ENCODE results near the gene OR12D3. TPM values are rescaled to one million over a fixed set of nuclear protein-coding genes. Genes with fewer than 3 reads are reported as not detected.
"Not testable (repeated sequence)": the region's sequence is repeated elsewhere in the genome, so short reads cannot be mapped to it uniquely, and the experiment has no call there.

Gene OR12D3, protein sequence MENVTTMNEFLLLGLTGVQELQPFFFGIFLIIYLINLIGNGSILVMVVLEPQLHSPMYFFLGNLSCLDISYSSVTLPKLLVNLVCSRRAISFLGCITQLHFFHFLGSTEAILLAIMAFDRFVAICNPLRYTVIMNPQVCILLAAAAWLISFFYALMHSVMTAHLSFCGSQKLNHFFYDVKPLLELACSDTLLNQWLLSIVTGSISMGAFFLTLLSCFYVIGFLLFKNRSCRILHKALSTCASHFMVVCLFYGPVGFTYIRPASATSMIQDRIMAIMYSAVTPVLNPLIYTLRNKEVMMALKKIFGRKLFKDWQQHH
- total RNA-seq (2014; rRNA removed; shearing (Covaris generic)), result not detected in 2 replicates
- polyA plus RNA-seq (2015; cell fraction: cytosol; rRNA removed), result not detected in 2 replicates
- not detected in 2 replicates for polyA plus RNA-seq (2015; cell fraction: nucleus; rRNA removed)

DNA sequence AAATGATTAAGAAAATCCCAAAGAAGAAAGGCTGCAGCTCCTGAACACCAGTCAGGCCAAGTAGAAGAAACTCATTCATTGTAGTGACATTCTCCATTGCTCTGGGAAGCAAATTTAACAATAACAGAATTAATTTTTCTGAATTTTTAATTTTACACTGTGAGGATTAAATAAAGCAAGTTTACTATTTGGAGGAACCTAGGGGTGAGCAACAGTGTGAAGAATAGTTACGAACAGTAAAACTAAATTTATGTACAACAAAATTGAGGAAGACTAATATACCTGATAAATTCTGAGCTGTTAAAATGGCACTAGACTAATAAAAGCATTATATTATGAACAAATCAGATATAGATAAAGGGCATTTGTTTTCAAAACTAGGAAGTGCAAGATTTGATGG, at the start of gene OR12D3:
Gene OR12D3 (minus strand): TSS at position 101 of the 400 bp plus-strand sequence. CDS start 4 bp downstream, at position 97.
- no peak for DNase-seq (ENCODE audit: low read depth, low spot score)
- in situ Hi-C loops (cut with HindIII; ENCODE audit: low pct_unique_long_range_greater_than_20kb, low sequenced_read_pairs), result no loop called here

DNA sequence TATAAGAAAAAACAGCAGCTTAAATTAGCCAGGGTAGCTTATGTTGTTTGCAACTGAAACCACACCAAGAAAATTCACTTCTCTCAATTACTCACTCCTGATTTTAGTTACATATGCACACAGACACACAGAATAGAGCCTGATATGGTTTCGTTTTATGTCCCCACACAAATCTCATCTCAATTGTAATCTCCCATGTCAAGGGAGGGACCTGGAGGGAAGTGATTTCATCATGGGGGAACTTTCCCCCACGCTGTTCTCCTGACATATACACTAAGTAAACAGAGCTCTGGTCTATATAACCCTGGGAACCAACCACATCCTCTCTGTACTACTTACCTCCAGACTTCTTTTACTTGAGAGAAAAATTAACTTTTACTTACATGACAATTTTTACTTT, 49.5 kb upstream of the OR12D3 start:
- in situ Hi-C loops (cut with HindIII; ENCODE audit: low pct_unique_long_range_greater_than_20kb, low sequenced_read_pairs), result no loop called here
- no peak for DNase-seq (ENCODE audit: low read depth, low spot score)

DNA sequence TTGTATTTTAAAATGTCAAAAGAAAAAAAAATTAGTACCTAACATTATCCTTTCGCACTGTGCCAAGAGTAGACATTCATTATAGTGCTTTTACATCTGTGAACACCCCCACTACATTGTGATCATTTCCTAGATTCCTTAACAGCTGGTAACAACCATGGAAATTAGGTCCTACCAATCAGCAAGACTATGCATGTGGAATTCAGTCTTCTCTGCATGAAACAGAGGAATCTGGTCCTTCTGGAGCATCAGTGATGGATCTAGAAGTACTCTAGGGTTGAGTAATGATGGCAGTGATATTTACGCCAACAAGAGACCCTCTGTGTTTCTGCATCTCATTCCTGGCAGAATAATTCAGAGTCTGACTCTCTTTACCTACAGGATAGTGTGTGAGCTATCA, 49.1 kb upstream of the OR12D3 start:
- in situ Hi-C loops (cut with HindIII; ENCODE audit: low pct_unique_long_range_greater_than_20kb, low sequenced_read_pairs), result no loop called here
- no peak for DNase-seq (ENCODE audit: low read depth, low spot score)

DNA sequence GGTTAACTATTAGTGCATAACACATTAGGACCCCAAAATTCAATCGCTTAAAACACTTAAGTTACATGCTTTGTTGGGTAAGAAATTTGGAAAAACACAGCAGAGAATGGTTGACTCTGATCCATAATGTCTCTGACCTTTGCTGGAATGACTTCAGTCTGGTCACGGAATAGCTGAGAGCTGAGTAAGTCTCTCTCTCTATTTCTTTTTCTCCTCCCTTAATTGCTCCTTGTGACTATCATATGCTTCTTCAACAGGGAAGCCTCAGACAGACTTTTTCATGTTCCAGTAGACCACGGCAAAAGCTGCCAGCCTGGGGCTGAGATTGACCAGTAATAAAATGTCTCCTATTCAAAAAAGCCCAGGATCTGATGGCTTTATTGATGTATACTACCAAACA, 44.4 kb upstream of the OR12D3 start:
- in situ Hi-C loops (cut with HindIII; ENCODE audit: low pct_unique_long_range_greater_than_20kb, low sequenced_read_pairs), result no loop called here
- peak; percentile 95 for DNase-seq (ENCODE audit: low read depth, low spot score)

DNA sequence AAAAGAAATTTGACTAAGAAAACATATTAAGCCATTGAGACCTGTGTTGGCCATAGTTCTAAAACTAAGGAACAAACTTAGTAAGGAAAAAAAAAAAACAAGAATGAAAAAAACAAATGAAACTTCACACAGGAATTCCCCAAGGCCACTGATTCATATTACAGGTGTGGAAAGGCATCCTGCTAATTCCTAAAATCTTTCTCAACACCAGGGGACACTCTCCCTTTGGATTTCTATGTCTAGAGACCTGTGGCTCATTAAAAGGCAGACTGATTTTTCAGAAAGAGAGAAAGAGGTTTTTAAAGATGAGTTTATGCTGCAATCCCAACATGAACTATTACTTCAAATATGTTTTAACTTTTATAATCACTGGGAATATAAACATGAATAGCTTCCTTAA, 39.5 kb upstream of the OR12D3 start, which contains the start of gene OR12D1:
Gene OR12D1 (plus strand): TSS at position 341 of the 400 bp plus-strand sequence.
- in situ Hi-C loops (cut with HindIII; ENCODE audit: low pct_unique_long_range_greater_than_20kb, low sequenced_read_pairs), result no loop called here

DNA sequence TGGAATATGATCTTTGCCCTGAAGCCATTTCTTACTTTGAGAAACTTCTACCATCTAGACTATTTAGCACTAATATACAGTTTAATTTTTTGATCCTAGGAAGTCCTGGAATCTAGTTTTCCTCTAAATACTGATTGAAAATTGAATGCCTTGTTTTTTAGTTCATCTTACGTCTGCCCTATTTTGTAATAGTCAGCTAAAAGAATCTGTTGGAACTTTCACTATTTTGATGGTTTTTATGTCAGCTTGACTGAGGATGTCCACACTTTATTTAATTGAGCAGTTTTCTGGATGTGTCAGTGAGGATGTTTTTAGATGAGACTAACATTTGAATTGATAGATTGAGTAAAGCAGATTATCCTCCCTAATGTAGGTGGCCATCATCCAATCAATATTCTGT, 28.7 kb upstream of the OR12D3 start:
- in situ Hi-C loops (cut with HindIII; ENCODE audit: low pct_unique_long_range_greater_than_20kb, low sequenced_read_pairs), result no loop called here
- DNase-seq (ENCODE audit: low read depth, low spot score), result no peak

More for the DNA sequence above, 39.5 kb upstream of the OR12D3 start, which contains the start of gene OR12D1:
- DNase-seq (ENCODE audit: low read depth, low spot score), result peak; percentile 50

DNA sequence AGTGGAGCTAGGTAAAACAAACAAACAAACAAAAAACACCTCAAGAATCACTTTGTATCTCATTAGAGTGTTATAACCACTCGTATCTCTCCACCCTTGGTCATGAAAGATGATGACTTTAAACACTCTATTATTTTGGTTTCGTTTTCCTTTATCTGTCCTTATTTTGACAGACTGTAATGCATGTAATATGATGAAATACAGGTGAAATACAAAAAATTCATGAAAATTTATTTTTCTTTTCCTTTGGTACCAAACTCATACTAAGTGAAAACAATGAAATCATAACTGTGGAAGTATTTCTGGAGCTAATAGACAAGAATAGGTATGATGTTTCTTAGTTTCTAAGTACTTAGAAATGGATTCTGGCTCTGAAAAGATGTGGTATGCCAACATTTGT, 24.4 kb upstream of the OR12D3 start:
- DNase-seq (ENCODE audit: low read depth, low spot score), result no peak
- in situ Hi-C loops (cut with HindIII; ENCODE audit: low pct_unique_long_range_greater_than_20kb, low sequenced_read_pairs), result no loop called here

DNA sequence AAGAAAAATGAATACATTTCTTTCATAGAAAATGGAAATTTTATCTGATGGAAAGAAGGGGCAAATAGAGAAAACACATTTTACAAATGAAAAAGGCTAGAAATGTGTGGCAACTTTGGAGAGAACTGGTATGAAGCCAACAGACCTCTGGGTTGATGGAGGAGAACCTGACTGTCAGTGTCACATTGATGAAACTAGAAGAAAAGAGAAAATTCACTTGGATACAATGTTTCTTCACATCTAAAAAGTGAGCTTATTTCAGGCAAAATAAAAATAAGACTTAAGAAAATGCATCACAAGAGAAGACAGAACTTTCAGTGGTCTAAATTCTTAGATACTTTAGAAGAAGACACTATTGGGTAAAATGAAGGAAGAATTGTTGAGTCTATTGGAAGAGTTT, 20.2 kb upstream of the OR12D3 start, which contains the start of gene OR12D2:
Gene OR12D2 (plus strand): TSS at position 301 of the 400 bp plus-strand sequence. CDS start 1,069 bp downstream, outside the sequence.
- in situ Hi-C loops (cut with HindIII; ENCODE audit: low pct_unique_long_range_greater_than_20kb, low sequenced_read_pairs), result no loop called here
- no peak for DNase-seq (ENCODE audit: low read depth, low spot score)

DNA sequence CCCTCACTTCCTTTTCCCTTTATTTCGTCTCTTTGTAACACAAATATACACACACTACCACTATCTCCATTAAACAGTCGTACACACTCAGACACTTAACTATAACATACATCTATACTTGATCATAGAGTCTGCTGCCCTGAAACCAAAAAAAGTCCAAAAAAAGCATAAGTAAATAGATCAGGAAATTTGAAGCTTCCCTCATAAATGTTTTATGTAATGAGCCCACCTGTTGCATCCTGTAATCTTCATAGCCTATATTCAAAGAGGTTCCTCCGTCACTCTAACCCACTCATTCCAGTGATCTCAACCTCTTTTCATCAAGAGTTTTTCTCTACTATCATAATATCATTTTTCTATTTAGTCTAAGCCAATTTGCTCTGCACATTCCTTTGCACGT, 13.4 kb upstream of the OR12D3 start:
- in situ Hi-C loops (cut with HindIII; ENCODE audit: low pct_unique_long_range_greater_than_20kb, low sequenced_read_pairs), result no loop called here

DNA sequence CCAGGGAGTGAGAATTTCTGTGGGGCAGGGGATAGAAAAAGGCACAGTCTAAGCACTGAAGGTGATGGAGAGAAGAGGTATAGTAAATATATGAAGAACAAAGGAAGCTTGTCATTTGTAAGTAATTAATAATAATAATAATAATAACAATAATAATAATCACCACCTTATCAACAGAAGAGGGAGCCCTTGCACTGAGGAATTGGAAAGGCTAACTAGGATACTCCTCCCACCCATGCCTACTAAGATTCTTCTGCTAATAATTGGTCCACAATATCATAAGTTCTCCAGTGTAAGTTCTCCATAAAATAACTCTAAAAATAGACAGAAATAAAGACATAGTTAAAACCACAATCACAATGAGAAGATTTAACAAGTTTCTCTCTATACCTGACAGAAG, 912 bp upstream of the OR12D3 start:
- in situ Hi-C loops (cut with HindIII; ENCODE audit: low pct_unique_long_range_greater_than_20kb, low sequenced_read_pairs), result no loop called here
- peak; percentile 60 for DNase-seq (ENCODE audit: low read depth, low spot score)

More for the DNA sequence above, 13.4 kb upstream of the OR12D3 start:
- DNase-seq (ENCODE audit: low read depth, low spot score), result no peak

DNA sequence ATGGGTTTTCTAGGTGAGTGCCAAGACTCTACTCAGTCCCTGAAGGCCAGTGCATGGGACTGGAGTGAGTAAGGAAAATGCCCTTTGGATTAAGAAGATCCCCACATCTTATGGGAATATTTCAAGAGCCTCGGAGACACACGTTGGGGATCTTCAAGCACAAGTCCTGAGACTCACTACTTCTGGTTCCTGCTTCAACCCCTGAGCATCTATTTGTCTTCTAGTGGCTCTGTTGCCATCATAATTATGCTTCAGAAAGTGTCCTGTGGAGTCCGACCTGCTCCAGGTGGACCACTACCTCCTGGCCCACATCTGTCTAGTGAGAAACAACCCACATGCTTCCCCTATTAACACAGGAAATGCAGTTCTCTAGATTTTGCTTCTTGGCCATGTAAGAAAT, 6.3 kb downstream of the OR12D3 start, which contains the start of gene OR5V1:
Gene OR5V1 (minus strand): TSS at position 101 of the 400 bp plus-strand sequence. CDS start 12,670 bp downstream, outside the sequence.
- in situ Hi-C loops (cut with HindIII; ENCODE audit: low pct_unique_long_range_greater_than_20kb, low sequenced_read_pairs), result no loop called here
- no peak for DNase-seq (ENCODE audit: low read depth, low spot score)

DNA sequence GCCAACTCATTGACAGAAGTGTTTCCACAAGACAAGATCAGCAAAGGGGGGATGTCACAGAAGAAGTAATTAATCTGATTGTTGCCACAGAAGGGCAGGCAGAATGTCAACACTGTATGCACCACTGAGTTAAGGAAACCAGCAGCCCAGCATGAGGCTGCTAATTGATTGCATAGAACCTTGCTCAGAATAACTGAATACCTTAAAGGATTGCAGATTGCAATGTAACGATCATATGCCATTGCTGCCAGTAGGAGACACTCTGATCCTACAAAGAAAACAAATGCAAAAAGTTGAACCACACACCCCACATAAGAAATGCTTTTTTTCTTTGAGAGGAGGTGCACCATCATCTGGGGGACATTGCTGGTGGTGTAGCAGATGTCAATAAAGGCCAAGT, 19.5 kb downstream of the OR12D3 start:
- DNase-seq (ENCODE audit: low read depth, low spot score), result no peak
- in situ Hi-C loops (cut with HindIII; ENCODE audit: low pct_unique_long_range_greater_than_20kb, low sequenced_read_pairs), result no loop called here

DNA sequence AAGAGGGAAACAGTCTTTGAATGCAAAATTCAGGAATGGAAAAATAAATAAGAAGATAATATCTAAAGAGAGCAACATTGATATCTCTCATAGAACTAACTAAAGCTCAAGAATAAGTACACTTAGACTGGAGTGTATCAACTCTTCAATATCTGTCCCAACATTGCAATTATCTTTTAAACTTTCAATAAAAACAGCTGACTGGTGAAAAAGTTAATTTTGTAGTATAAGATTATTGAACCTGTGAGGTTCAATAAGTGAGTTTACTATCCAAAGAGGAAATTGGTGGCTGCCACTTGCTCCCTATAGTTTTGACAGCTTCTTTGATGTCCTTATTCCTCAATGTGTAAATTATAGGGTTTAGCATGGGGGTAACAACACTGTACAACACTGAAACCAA, 20.1 kb downstream of the OR12D3 start:
- DNase-seq (ENCODE audit: low read depth, low spot score), result no peak
- in situ Hi-C loops (cut with HindIII; ENCODE audit: low pct_unique_long_range_greater_than_20kb, low sequenced_read_pairs), result no loop called here

DNA sequence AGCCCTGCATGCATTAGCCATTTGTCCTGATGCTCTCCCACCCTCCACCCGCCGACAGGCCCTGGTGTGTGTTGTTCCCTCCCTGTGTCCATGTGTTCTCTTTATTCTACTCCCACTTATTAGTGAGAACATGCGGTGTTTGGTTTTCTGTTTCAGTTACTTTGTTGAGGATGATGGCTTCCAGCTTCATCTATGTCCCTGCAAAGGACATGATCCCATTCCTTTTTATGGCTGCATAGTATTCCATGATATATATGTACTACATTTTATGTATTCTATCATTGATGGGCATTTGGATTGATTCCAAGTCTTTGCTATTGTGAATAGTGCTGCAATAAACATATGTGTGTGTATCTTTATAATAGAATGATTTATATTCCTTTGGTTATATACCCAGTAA, 25.7 kb downstream of the OR12D3 start:
- DNase-seq (ENCODE audit: low read depth, low spot score); in situ Hi-C loops (cut with HindIII; ENCODE audit: low pct_unique_long_range_greater_than_20kb, low sequenced_read_pairs): not testable (repeated sequence)

DNA sequence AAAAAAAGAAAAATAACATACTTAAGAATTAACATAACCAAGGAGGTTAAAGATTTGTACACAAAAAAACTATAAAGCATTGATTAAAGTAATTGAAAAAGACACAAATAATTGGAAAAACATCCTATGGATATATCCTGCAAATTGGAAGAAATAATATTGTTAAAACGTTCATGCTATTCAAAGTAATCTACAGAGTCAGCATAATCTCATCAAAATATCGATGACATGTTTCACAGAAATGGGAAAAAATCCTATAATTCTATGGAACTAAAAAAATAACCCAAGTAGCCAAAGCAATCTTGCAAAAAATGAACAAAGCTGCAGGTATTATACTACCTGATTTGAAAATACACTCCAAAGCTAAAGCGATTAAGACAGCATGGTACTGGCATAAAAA, 29.7 kb downstream of the OR12D3 start:
- in situ Hi-C loops (cut with HindIII; ENCODE audit: low pct_unique_long_range_greater_than_20kb, low sequenced_read_pairs), result no loop called here
- no peak for DNase-seq (ENCODE audit: low read depth, low spot score)

DNA sequence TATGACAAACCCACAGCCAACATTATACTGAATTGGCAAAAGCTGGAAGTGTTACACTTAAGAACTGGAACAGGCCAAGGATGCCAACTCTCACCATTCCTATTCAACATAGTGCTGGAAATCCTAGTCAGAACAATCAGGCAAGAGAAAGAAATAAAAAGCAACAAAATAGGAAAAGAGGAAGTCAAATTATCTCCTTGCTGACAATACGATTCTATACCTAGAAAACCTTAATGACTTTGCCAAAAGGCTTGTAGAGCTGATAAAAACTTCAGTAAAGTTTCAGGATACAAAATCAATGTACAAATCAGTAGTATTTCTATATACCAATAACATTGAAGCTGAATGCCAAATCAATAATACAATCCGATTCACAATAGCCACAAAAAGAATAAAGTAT, 38.8 kb downstream of the OR12D3 start:
- in situ Hi-C loops (cut with HindIII; ENCODE audit: low pct_unique_long_range_greater_than_20kb, low sequenced_read_pairs), result no loop called here
- DNase-seq (ENCODE audit: low read depth, low spot score), result no peak

DNA sequence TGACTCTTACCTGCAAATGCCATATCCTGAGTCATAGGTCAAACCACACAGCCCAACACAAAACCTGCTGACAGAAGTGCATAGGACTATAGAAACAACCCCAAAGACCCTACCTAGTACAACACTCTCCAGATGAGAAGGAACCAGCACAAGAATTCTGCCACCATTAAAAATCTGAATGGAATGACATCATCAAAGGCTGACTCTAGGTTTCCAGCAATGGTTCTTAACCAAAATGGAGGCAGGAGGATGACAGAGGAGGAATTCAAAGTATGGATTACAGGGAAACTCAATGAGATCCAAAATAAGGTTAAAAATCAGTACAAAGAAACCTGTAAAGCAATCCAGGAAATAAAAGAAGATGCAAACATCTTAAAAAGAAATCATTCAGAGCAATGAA, 42.4 kb downstream of the OR12D3 start:
- DNase-seq (ENCODE audit: low read depth, low spot score), result no peak
- in situ Hi-C loops (cut with HindIII; ENCODE audit: low pct_unique_long_range_greater_than_20kb, low sequenced_read_pairs), result no loop called here

DNA sequence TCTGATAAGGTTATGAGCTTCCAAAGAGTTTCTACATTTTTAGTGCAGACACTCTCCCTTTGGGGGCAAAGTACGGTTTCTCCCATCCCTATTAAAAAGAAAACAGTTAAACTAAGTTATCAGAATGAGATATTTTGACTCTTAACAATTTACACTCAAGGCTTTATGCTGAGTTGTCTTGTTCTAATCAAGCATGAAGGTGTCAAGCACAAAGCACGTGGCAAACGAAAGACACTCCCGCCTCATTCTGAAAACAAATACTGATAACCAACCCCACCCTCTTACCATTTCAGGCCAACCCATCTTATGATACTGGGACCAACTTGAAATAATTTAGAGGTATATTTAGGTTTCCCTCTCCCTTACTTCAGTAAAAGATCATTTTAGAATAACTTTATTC, 49.3 kb downstream of the OR12D3 start:
- in situ Hi-C loops (cut with HindIII; ENCODE audit: low pct_unique_long_range_greater_than_20kb, low sequenced_read_pairs), result no loop called here

More for the DNA sequence above, 49.3 kb downstream of the OR12D3 start:
- no peak for DNase-seq (ENCODE audit: low read depth, low spot score)

All from SK-MEL-5 (cell line).